Neural cell (in vitro differentiated cells): Measurements from ENCODE around the gene PLA2G2E. TPM values are rescaled to one million over a fixed set of nuclear protein-coding genes. Genes with fewer than 3 reads are reported as not detected.

Source experiments
- H2AFZ ChIP-seq: fragments of 200-600, 300-800 bp; sonication (generic), shearing (Covaris generic); 2 replicates; pipeline ENCODE4 v1.6.0; 2014; ENCODE audit warnings: low read depth, mild to moderate bottlenecking, antibody characterized with exemption, low read length, moderate library complexity
- H3F3A ChIP-seq: fragments of 200-600 bp; shearing (Covaris generic); 2 replicates; pipeline ENCODE4 v1.6.1; 2016; ENCODE audit warnings: mild to moderate bottlenecking, moderate library complexity, mixed read lengths, antibody characterized with exemption, low read length; ENCODE audit not compliant: insufficient read depth, poor library complexity, severe bottlenecking
- H3K27ac ChIP-seq: fragments of 200-600, 300-800 bp; sonication (generic), shearing (Covaris generic); 2 replicates; pipeline ENCODE4 v1.5.1; 2014; ENCODE audit warnings: mild to moderate bottlenecking, low read length, moderate library complexity
- H3K27me3 ChIP-seq: fragments of 300-800, 200-600 bp; sonication (generic), shearing (Covaris generic); 2 replicates; pipeline ENCODE4 v1.6.0; 2014; ENCODE audit warnings: mild to moderate bottlenecking, low read depth, low read length, moderate library complexity; ENCODE audit not compliant: insufficient read depth
- H3K36me3 ChIP-seq: fragments of 300-800, 200-600 bp; sonication (generic), shearing (Covaris generic); 2 replicates; pipeline ENCODE4 v1.5.1; 2014; ENCODE audit warnings: mild to moderate bottlenecking, antibody characterized with exemption, low read length, moderate library complexity; ENCODE audit not compliant: insufficient read depth
- H3K4me2 ChIP-seq: fragments of 300-800, 200-600 bp; sonication (generic), shearing (Covaris generic); 2 replicates; pipeline ENCODE4 v1.6.0; 2014; ENCODE audit warnings: mild to moderate bottlenecking, low read length
- H3K4me3 ChIP-seq: fragments of 300-800, 200-600 bp; sonication (generic), shearing (Covaris generic); 2 replicates; pipeline ENCODE4 v1.5.1; 2014; ENCODE audit warnings: mild to moderate bottlenecking, low read length, moderate library complexity
- H3K79me2 ChIP-seq: fragments of 200-600 bp; shearing (Covaris generic); replicated peaks from 2 replicates; pipeline ENCODE4 v1.6.0; 2014; ENCODE audit warnings: mild to moderate bottlenecking, low read length, moderate library complexity; ENCODE audit not compliant: insufficient read depth
- H3K9ac ChIP-seq: fragments of 300-800, 200-600 bp; sonication (generic), shearing (Covaris generic); 2 replicates; pipeline ENCODE4 v1.6.1; 2016; ENCODE audit warnings: mild to moderate bottlenecking, low read length, mixed read lengths
- H3K9me2 ChIP-seq: fragments of 200-600 bp; shearing (Covaris generic); 2 replicates; pipeline ENCODE4 v1.6.1; 2016; ENCODE audit warnings: mild to moderate bottlenecking, low read length, mixed read lengths; ENCODE audit not compliant: insufficient read depth
- H3K9me3 ChIP-seq: fragments of 200-600, 300-800 bp; sonication (generic), shearing (Covaris generic); 2 replicates; pipeline ENCODE4 v1.6.1; 2016; ENCODE audit warnings: mild to moderate bottlenecking, mixed run types, low read length, moderate library complexity, mixed read lengths
- H4K20me1 ChIP-seq: fragments of 200-600 bp; shearing (Covaris generic); 2 replicates; pipeline ENCODE4 v1.6.1; 2016; ENCODE audit warnings: mild to moderate bottlenecking, mixed run types; ENCODE audit not compliant: insufficient read depth
- CTCF ChIP-seq: fragments of 450-650 bp; IDR thresholded peaks from 2 replicates; pipeline ENCODE4 v1.5.1; 2014; ENCODE audit warnings: antibody characterized with exemption, mild to moderate bottlenecking, moderate library complexity; ENCODE audit not compliant: poor library complexity, severe bottlenecking
- EP300 ChIP-seq: fragments of 450-650 bp; conservative IDR thresholded peaks from 2 replicates; pipeline ENCODE4 v1.6.1; 2014; ENCODE audit warnings: antibody characterized with exemption, mild to moderate bottlenecking, moderate library complexity; ENCODE audit not compliant: poor library complexity, severe bottlenecking
- EZH2 ChIP-seq: fragments of 200-600, 300-800 bp; shearing (Covaris generic), sonication (generic); IDR thresholded peaks from 2 replicates; pipeline ENCODE4 v1.6.1; 2014; ENCODE audit warnings: antibody characterized with exemption, low read length, borderline replicate concordance, mild to moderate bottlenecking; ENCODE audit not compliant: insufficient read depth, poor library complexity, severe bottlenecking
- MXI1 ChIP-seq: fragments of 450-650 bp; conservative IDR thresholded peaks from 2 replicates; pipeline ENCODE4 v1.6.1; 2014; ENCODE audit warnings: antibody characterized with exemption, mild to moderate bottlenecking; ENCODE audit not compliant: poor library complexity, severe bottlenecking
- POLR2AphosphoS5 ChIP-seq: IDR thresholded peaks from 2 replicates; pipeline ENCODE4 v1.6.1; 2012
- RAD21 ChIP-seq: fragments of 450-650 bp; conservative IDR thresholded peaks from 2 replicates; pipeline ENCODE4 v1.6.1; 2014; ENCODE audit warnings: antibody characterized with exemption, mild to moderate bottlenecking, moderate library complexity
- SMC3 ChIP-seq: fragments of 450-650 bp; conservative IDR thresholded peaks from 2 replicates; pipeline ENCODE4 v1.6.1; 2014; ENCODE audit warnings: antibody characterized with exemption, mild to moderate bottlenecking, moderate library complexity; ENCODE audit not compliant: poor library complexity
- TAF1 ChIP-seq: IDR thresholded peaks from 2 replicates; pipeline ENCODE4 v1.6.1; 2012; ENCODE audit warnings: low read depth
- polyA plus RNA-seq: library from polyadenylated mRNA; depleted of rRNA; stranded (reverse); fragments of >200 nt; gene quantifications from 2 replicates; pipeline ENCODE4 v1.2.3, GENCODE V29; 2014
- TF ChIP-seq, protein P1 (sequence below): IDR thresholded peaks from 2 replicates; pipeline ENCODE4 v1.6.1; 2012; ENCODE audit warnings: borderline replicate concordance

The PLA2G2E gene
- polyA plus RNA-seq, 1 donor from 2014 or later: not detected

DNA sequence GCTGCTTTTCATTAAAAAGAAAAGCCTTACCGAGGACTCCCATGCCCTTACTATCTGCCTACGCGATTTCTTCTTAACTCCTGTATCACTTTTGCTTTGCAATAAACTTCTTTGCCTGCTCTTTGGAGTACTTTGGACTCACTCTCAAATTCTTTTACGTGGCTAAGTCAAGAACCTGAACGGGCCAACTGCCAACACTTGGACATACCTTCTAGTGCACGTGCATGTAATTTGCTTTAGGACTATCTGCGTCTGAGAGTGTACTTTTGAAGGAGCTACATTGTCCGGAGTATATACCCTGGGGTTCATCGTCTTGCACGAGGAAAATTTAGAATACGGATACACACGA, 44.8 kb downstream of the PLA2G2E start:
- Histone ChIP-seq H3K9ac (no peak overlapping the region), H3K9me2 (no peaks in the 10 kb centered on the region), H3K36me3 (no peaks in the 10 kb centered on the region), H3K27ac (peak overlapping the region; percentile 34), H2AFZ (no peak overlapping the region), H3K9me3 (no peaks in the 10 kb centered on the region), H3K27me3 (no peaks in the 10 kb centered on the region), H3K79me2 (peaks cover 10% of the 10 kb centered on the region), H4K20me1 (peaks cover 3% of the 10 kb centered on the region), H3K4me3 (no peak overlapping the region), H3K4me2 (no peak overlapping the region), H3F3A (no peaks in the 10 kb centered on the region)
- TF ChIP-seq RAD21 (no peak), EP300 (no peak), POLR2AphosphoS5 (no peak), SMC3 (no peak), MXI1 (no peak), EZH2 (no peak), TAF1 (no peak), CTCF (no peak)
- TF ChIP-seq, protein P1, sequence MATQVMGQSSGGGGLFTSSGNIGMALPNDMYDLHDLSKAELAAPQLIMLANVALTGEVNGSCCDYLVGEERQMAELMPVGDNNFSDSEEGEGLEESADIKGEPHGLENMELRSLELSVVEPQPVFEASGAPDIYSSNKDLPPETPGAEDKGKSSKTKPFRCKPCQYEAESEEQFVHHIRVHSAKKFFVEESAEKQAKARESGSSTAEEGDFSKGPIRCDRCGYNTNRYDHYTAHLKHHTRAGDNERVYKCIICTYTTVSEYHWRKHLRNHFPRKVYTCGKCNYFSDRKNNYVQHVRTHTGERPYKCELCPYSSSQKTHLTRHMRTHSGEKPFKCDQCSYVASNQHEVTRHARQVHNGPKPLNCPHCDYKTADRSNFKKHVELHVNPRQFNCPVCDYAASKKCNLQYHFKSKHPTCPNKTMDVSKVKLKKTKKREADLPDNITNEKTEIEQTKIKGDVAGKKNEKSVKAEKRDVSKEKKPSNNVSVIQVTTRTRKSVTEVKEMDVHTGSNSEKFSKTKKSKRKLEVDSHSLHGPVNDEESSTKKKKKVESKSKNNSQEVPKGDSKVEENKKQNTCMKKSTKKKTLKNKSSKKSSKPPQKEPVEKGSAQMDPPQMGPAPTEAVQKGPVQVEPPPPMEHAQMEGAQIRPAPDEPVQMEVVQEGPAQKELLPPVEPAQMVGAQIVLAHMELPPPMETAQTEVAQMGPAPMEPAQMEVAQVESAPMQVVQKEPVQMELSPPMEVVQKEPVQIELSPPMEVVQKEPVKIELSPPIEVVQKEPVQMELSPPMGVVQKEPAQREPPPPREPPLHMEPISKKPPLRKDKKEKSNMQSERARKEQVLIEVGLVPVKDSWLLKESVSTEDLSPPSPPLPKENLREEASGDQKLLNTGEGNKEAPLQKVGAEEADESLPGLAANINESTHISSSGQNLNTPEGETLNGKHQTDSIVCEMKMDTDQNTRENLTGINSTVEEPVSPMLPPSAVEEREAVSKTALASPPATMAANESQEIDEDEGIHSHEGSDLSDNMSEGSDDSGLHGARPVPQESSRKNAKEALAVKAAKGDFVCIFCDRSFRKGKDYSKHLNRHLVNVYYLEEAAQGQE: no peak

- Histone ChIP-seq H3K4me3 (no peak overlapping the region), H3K4me2 (no peak overlapping the region), H3K9me3 (no peaks in the 10 kb centered on the region), H3K36me3 (no peaks in the 10 kb centered on the region), H4K20me1 (peaks cover under 1% of the 10 kb centered on the region), H2AFZ (no peak overlapping the region), H3K79me2 (peaks cover 4% of the 10 kb centered on the region), H3K27ac (peak overlapping the region; percentile 34), H3K27me3 (no peaks in the 10 kb centered on the region), H3K9ac (no peak overlapping the region), H3F3A (no peaks in the 10 kb centered on the region), H3K9me2 (no peaks in the 10 kb centered on the region)
- no peak for TF ChIP-seq POLR2AphosphoS5
- no peak for TF ChIP-seq EP300
- TF ChIP-seq, protein P1: no peak
- no peak for TF ChIP-seq TAF1
- TF ChIP-seq RAD21: no peak
- no peak for TF ChIP-seq MXI1
- no peak for TF ChIP-seq SMC3
- TF ChIP-seq EZH2: no peak
- TF ChIP-seq CTCF: no peak
These were observed 45.4 kb downstream of the PLA2G2E start for GRCh38 chr1:19877821-19878636.
